EH (cell line): ENCODE measurements around the gene CMTM2.

ENCODE experiments used
- DNase-seq: peaks from one replicate; pipeline ENCODE4 v3.0.0-alpha.2; 2015; ENCODE audit warnings: low read depth

The CMTM2 gene

GRCh38 chr16:66578651-66579531, at the start of gene CMTM2:
Gene CMTM2 (plus strand): TSS chr16:66579463. CDS start chr16:66579608, 145 bp downstream.
- DNase-seq, result no peak

- no peak for DNase-seq
These were observed 49.8 kb upstream of the CMTM2 start for GRCh38 chr16:66529475-66529874.

- no peak for DNase-seq
These were observed 44.9 kb upstream of the CMTM2 start for GRCh38 chr16:66534376-66534799.

GRCh38 chr16:66536525-66536924, 42.7 kb upstream of the CMTM2 start:
- DNase-seq, result no peak

- DNase-seq, result no peak
These were observed 42.0 kb upstream of the CMTM2 start for GRCh38 chr16:66537236-66537635.

GRCh38 chr16:66538910-66539309, 40.4 kb upstream of the CMTM2 start:
- DNase-seq, result no peak

GRCh38 chr16:66539623-66540469, 39.4 kb upstream of the CMTM2 start:
- no peak for DNase-seq

- no peak for DNase-seq
These were observed 37.6 kb upstream of the CMTM2 start for GRCh38 chr16:66541388-66542355.

GRCh38 chr16:66542396-66542795, 36.9 kb upstream of the CMTM2 start:
- no peak for DNase-seq

GRCh38 chr16:66543541-66543940, 35.7 kb upstream of the CMTM2 start:
- no peak for DNase-seq

- no peak for DNase-seq
These were observed 35.1 kb upstream of the CMTM2 start for GRCh38 chr16:66544016-66544757.

- no peak for DNase-seq
These were observed 31.9 kb upstream of the CMTM2 start for GRCh38 chr16:66547101-66547989.

- no peak for DNase-seq
These were observed 31.2 kb upstream of the CMTM2 start for GRCh38 chr16:66548068-66548467.

GRCh38 chr16:66548868-66549267, 30.4 kb upstream of the CMTM2 start:
- no peak for DNase-seq

GRCh38 chr16:66549284-66550131, 29.8 kb upstream of the CMTM2 start, which contains the start of gene TK2:
Gene TK2 (minus strand): TSS chr16:66550122. CDS start chr16:66550061, 61 bp downstream.
- peak; percentile 78 for DNase-seq

- peak; percentile 41 for DNase-seq
These were observed 27.9 kb upstream of the CMTM2 start for GRCh38 chr16:66551348-66551759.

GRCh38 chr16:66551788-66552285, 27.4 kb upstream of the CMTM2 start:
- DNase-seq, result no peak

- DNase-seq, result peak; percentile 89
These were observed 26.7 kb upstream of the CMTM2 start, which contains the start of gene CKLF for GRCh38 chr16:66552286-66553177. Gene CKLF (plus strand): TSS chr16:66552576. CDS start chr16:66552716, 140 bp downstream.
